HG03469 (cell line): ENCODE measurements around the gene CYP11A1.

ENCODE experiments used
- ATAC-seq: cut with Tn5 transposase; IDR thresholded peaks from one replicate; pipeline ENCODE4 v1.9.1; 2021; ENCODE audit warnings: mild to moderate bottlenecking, moderate library complexity, moderate number of reproducible peaks; ENCODE audit not compliant: unreplicated experiment

Gene CYP11A1

DNA sequence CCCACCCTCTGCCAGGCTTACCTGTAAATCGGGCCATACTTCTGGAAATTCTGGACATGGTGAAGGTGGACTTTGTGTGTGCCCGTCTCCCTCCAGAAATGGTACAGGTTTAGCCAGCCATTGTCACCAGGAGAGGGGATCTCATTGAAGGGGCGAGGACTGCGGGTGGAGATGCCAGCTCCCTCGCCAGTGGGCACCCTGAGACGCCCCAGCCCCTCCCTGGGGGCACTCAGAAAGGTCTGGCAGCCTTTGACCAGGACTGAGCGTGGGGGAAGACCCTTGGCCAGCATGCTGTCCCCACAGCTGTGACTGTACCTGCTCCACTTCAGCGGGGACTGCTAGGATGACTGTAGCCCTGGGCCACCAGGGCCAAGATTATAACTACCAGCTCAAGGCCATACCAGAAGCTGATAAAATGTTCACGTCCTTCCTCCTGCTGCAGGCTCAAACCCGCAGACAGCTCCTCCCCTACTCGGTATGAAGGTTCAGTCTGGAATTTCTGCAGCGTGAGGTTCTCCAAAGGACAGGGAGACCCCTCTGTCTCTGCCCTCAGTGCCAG, at the start of gene CYP11A1:
Gene CYP11A1, minus strand, starts transcription at position 351 of the 559 bp plus-strand sequence. Its CDS starts 61 bp downstream, at position 290.
- ATAC-seq, result no peak

DNA sequence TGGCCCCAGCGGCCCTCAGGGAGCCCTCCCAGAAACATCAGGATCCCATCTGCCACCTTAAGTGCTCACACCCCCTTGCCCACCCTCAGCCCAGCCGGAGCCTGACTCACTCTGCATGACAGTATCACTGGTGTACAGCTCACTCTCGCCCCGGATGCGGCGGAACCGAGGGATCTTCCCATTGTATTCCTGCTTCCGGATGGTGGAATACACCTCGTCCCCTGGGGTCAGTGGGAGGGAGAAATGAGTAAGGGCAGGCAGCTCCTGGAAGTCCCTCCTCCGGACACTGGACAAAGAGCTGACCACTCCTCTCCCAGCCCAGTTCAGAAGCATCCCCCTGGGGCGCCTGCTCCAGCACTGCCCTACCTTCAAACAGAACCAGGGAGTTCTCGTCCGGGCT, 49.8 kb upstream of the CYP11A1 start:
- ATAC-seq, result no peak

DNA sequence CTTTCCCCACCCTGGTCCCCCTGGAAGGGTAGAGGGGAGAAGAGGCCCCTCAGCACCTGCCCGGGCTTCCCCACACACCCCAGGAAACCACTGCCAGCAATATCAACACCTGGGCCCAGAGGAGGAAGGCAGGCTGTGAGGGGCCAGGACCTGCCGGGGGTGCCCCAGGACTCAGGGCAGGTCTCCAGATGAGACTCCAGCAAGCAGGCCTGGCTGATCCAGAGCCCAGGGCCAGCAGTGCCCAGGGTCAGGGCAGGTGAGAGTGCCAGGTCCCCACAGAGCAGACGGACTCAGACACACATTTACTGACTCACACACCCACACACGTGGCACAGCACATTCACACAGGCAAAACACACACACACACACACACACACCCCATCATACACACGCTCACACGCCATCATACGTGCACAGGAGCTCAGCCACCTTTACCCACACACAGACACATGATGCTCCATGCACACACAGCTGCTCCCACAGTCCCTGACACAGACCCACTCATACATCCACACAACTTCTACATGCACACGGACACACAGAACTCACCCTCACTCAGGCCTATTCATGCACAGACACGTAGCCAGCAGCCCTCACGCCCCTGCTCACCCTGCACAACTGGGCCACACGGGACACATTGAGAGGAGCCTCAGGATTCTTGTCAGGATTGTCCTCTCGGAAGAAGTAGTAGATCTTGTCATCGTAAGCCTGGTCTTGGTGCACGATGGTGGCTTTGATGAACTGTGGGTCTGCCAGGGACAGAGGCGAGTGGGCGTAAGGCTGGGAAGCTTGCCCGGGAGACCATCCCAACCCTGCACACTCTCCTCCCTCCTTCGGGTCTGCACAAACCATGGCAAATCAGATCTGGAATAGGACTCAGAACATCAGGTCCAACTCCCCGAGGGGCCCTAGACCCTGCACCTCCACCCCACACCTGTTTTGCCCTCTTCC, 48.8 kb upstream of the CYP11A1 start:
- no peak for ATAC-seq

DNA sequence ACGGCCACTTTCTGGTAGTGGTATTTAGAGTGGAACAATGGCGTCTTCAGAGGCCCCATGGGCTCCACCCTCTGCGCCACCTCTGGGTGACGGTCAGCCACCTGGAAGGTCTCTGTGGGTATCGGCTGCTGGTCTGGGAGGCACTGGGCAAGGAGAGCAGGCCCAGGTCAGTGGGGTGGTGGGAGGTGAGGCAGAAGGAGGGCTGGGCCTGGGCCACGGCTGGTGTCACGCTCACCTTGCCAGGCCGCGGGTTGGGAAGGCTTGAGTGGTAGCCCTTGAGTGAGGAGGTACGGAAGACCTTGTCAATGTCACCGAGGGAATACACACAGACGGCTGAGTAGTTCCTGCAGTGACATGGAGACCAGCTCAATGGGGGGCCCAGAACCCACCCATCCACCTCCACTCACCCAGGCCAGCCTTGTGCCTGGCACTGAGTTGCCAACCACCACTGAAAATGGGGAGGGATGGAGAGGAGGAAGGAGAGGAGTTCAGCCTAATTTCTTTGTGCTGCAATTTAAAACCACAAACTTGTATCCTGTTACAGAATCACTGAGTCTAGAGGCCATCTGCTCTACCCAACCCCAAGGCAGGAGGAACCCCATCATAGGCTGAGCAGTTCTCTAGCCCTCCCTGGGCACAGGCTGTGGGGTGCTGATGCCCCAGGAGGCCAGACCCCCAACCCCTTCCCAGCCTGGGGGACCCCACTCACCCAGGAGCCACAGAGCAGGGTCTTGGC, 47.3 kb upstream of the CYP11A1 start:
- ATAC-seq, result no peak

GRCh38 chr15:74414081-74414580, 46.7 kb upstream of the CYP11A1 start:
- ATAC-seq, result no peak

DNA sequence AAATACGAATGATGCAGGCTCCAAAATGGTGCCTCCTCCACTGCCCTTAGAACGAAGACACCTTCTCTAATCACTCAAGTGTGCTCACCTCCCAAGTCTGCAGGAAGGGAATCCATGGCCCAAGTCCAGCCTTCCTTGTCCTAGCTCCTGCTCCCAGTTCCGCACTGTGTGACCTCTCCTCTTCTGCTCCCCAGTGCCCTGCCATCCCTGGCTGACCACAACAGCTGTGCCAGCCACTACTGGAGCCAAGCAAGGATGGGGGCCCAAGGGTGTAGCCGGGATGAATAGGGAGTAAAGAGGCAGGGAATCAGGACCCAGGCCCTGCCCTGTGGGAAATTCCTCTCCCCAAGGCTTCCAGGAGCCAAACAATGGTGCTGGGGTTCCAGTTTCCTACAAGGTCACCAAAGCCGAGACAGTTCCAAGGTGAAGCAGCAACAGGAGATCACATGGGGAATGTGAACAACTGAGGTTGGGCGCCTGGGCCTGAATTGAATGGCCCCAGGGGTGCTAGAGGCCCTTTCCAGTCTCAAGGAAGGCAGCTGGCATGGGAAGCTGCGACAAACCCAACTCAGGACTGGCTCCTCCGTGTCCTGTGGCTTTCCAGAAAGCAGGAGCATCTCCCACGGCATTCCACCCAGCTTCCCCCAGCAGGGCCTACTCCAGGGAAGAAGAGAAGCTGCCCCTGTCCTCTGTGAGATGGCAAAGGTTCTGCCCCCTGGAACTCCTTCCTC, 46.1 kb upstream of the CYP11A1 start:
- ATAC-seq, result no peak

DNA sequence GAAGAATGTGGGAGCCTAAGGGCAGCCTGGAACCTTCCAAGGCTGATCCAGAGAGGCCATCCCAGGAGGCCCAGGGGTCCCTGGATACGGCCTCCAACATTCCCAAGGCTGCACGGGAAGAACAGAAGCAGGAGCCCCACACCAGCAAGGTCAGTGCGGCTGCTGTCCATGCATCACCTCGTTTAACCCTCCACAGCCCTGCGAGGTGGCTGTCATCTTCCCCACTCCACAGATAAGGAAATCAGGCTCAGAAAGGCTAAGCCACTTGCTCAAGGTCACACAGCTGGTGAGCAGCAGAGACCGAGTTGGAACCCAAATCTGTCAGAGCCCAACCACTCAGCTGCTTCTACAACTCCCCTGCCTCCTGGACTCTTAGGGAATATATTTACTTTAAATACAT, 44.7 kb upstream of the CYP11A1 start:
- no peak for ATAC-seq

GRCh38 chr15:74411686-74412085, 44.2 kb upstream of the CYP11A1 start:
- ATAC-seq, result no peak

GRCh38 chr15:74410502-74410901, 43.1 kb upstream of the CYP11A1 start:
- ATAC-seq, result no peak

DNA sequence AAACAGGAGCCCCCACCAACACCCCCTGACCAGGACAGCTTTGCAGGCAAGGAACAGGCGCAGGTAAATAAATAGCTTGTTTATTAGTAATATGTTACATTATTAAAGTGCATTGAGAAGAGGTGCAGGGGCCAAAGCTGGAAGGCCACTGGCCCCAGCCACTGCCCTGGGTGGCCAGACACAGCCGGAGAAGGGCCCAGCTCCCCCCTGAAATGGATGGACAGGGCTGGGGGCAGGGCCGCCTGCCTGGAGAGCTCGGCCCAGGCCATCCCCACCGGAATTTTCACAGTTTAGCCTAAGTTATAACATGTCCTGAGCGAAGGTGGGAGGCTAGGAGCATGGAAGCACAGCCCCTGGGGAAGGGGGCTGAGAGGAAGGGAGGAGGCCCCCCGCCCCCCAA, 41.8 kb upstream of the CYP11A1 start:
- no peak for ATAC-seq

- no peak for ATAC-seq
These were observed 41.4 kb upstream of the CYP11A1 start for GRCh38 chr15:74408815-74409214.

GRCh38 chr15:74408385-74408784, 40.9 kb upstream of the CYP11A1 start:
- ATAC-seq, result no peak

DNA sequence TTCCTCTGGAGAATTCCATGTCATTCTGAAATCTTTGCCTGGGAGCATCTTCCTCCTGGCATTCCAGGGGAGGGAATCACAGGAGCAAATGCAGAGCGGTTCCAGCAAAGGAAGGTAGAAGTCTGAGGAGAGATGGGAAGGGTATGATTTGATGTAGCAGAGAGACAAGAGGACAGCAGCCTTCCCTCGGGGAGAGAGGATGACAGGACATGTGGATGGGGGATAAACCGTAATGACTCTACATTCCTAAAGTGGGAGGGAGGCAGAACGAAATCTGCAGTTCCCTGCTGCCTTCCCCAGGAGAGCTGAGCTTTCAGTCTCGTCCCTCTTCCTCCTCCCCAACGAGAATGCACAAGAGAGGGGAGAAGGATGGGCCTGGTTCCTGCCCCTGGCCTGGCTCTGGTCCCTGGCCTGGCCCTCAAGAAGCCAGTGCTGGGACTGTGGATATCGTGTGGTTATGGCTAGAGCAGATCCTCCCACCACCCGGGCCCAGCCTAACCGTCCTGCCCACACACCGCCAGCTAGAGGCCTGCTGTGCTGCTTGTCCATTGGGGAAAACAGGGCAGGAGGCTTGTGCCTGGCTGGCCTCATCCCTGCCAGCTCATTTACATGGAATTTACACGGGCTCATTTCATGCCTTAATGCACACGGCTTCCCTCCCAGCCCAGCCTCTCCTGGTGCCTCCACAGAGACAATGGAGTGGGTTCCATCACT, 39.7 kb upstream of the CYP11A1 start:
- ATAC-seq, result no peak

DNA sequence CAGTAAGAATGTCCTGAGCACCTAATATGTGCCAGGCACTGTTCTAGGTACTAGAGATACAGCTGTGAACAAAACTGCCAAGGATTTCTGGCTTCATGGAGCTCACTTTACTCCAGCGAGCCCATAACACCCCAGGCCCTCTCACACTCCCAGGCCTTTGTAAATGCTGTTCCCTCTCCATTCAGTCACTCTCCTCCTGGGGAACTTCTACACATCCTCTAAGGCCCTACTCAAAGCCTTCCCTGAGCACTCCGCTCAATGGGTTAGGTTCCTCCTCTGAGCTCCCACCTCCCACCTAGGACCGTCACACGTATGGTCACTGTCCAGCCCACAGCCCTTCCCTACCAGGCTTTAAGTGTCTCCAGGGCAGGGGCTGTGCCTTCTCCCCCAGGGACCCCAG, 39.1 kb upstream of the CYP11A1 start:
- ATAC-seq, result no peak

DNA sequence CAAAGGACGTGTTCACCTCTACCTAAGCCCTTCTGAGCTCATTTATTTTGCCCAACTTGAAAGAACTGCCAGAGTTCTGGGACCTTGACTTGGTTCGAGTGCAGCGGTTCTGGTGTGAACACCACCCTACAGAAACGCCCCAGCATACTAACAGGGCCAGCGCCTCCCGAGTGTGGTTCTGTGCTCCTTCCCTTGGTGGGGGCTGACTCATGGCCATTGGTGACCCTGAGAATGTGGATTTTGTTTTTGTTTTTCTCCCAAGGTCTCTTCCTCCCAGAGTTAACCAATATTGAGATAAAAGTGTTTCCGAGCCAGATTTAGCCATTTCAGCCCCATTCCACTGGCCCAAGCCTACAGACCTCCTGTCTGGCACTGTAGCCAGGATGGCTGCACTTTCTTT, 38.4 kb upstream of the CYP11A1 start:
- ATAC-seq, result no peak

DNA sequence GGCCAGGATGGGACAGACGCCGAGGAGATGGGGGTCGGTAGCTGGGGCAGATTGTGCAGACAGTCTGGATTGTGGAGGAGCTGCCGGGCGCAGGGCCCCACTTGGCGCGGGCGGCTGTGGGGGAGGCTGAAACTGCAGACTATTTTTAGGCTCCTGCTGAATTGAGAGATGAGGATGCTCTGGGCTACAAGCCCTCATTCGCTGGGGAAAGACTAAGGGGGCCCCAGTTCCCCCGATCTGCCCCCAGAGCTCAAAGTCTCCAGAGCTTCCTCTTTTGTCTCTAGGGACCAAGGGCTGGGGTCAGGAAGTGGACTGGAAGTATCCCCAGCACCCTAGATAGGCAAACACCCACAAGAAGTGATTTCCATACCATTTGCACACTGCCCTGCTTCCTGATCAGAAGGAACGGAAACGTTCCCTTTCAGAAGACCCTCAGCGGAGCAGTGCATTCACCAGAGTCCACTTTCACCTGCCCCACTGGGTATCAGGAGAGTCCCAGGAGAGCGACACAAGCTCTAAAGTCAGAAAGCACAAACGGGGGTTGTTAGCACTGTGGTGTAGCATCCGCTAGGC, 36.6 kb upstream of the CYP11A1 start:
- no peak for ATAC-seq

DNA sequence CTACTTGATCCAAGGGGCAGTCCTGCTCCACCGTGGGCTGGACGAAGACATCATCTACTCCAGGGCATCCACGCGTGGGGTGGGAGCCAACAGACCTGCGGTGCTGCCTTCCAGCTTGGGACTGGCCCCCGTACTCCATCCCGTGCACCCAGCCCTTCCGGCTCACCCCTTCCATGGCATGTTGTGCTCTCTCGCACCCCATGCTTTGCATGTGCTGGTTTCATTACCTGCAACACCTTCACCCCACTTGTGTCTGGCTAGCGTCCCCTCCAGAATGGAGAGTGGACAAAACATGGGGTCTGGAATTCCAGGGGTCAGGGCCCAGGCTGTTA, 36.1 kb upstream of the CYP11A1 start:
- ATAC-seq, result no peak

DNA sequence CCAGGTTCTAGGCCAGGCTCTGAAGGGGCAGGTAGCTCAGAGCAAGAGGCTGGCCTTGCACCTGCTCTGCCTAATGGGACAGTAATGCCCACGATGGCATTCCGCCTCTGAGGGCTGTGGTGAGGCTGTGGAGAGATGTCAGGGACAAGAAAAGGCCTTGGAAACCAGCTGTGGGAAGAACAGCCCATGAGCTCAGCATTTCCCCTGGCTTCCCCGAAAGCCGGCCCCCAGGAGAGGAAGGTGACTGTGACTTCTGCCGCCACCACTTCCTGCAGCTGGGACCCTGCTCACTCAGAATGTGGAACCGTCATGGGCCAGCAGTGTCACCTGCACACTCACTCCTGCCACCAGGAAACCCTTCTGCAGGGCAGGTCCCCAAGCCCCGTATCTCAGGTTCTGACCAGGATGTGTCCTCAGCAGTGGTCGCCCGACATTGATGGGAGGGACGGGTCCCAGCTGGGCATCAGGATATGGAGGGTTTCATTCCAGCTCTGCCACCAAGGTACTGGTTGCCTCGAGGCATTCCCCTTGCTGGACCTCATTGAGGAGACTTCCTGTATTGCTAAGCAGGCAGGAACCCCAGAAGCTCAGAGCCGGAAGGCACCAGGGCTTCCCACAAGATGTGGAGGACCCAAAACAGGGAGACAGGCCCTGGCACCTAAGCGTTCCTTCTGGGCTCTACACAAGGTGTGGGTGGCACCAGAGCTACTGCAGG, 35.6 kb upstream of the CYP11A1 start:
- no peak for ATAC-seq

GRCh38 chr15:74402337-74402841, 34.9 kb upstream of the CYP11A1 start:
- ATAC-seq, result no peak
